Muscle of back (tissue), 11 donors: ENCODE data around the gene MIA. TPM values are rescaled to one million over a fixed set of nuclear protein-coding genes. Genes with fewer than 3 reads are reported as not detected.
"Not testable (repeated sequence)": the region's sequence is repeated elsewhere in the genome, so short reads cannot be mapped to it uniquely, and the experiment has no call there.

ENCODE experiments used
- DNase-seq, 3 donors: peaks; one replicate each; pipeline versions ENCODE4 v3.0.0 to v3.0.0-alpha.2; 2013
- polyA plus RNA-seq, 10 donors: library from polyadenylated mRNA; unstranded; fragments of 120-200 nt; gene quantifications; one replicate each; pipeline ENCODE4 v1.2.1, GENCODE V29; 2013; ENCODE audit not compliant: insufficient read length in 10 of 10

The MIA gene
- polyA plus RNA-seq, 10 donors, result 1.0 to 3.9 (median 2.3) TPM

- peak in 2 of 3 donors; percentile 64 to 79 for DNase-seq
These were observed 43.4 kb downstream of the MIA start for GRCh38 chr19:40818480-40819399.

- DNase-seq, result peak in 1 of 3 donors; percentile 61
These were observed 44.3 kb downstream of the MIA start for GRCh38 chr19:40819479-40820234.

DNA sequence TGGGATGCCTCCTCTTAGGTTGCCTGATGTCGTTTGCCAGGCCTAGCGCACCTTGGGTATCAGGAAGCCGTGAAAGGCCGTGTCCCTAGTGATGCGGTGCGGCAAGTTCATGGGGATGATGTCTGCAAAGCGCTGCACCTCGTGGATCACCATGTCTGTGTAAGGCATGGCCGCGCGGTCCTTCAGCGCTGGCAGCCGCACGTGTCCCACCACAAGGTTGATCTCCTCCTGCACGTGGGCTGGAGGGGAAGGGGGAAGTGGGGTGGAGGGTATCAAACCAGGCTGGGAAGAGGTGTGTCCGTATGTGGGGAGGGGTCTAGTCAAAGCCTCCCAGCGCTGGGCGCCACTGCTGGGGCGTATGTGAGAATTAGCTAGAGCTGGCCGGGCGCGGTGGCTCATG is 46.8 kb downstream of the MIA start:
- DNase-seq, result no peak

GRCh38 chr19:40822704-40823553 is 47.6 kb downstream of the MIA start:
- DNase-seq, result not testable (repeated sequence)

DNA sequence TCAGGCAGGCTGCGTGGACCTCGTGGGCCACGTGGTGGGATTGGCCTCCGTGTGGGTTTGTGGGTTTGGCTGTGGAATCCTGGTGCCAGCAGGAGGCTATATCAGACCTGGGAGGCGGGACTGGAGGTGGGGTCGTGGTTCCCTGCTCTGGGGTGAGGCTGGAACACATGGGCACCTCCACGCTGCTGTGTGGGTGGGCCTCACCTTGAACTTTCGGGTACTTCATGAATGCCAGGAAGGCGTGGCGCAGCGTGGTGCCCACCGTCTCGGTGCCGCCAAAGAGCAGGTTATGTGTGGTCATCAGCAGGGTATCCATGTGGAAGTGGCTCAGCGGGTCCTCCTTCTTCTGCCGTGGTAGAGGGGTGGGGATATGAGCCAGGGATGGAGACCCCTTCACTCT is 49.6 kb downstream of the MIA start:
- not testable (repeated sequence) for DNase-seq

DNA sequence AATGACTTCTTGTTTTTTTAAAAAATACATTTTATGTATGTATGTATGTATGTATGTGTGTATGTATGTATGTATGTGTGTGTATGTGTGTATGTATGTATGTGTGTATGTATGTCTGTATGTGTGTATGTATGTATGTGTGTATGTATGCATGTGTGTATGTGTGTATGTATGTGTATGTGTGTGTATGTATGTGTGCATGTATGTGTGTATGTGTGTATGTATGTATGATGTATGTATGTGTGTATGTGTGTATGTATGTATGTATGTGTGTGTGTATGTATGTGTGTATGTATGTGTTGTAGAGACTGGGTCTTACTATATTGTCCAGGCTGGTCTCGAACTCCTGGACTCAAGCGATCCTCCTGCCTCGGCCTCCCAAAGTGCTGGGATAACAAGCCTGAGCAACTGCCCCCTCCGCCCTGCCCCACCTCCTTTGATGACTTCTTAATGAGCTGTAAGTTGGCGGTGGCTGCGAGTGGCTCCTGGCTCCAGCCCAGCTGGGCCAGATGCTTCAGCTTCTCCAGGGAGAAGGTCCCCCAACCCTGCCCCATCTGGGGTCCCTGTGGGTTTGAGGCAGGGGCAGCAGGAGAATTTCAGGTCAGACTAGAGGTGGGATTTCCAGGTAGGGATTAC is 50.3 kb downstream of the MIA start:
- DNase-seq, result not testable (repeated sequence)

- DNase-seq, result not testable (repeated sequence)
These were observed 51.0 kb downstream of the MIA start for GRCh38 chr19:40826312-40826698.

DNA sequence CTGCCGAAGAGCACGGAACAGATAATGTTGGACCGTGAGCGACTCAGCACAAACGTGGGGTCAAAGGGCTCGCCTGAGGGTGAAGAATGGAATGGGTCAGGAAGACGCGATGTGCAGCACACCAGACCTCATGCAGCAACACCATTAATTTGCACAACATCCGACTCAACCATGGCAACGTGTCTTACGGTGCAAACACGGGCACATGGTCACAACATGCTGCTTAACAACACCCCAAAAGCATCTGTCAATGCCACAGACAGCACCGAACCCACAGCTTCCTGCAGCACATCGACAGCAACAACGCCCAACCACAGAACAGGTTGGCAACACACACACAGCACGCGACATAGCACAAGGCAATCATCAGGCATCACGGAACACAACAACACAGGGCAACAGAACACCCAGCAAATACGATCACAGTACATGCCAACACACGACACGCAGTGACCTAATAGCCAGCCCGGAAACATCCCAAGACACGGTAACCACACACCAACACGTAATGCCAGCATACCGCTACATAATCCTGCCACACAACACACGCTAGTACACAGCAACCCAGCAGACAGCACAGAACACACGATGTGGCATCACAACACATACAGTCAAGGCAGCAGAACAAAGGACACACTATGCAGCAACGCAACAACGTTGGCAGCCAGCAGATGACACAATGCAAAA is 51.5 kb downstream of the MIA start:
- not testable (repeated sequence) for DNase-seq

Other genes with a start within 250 kb of the MIA start
- gene SHKBP1, start 198.6 kb upstream of the MIA start, polyA plus RNA-seq, result 10 to 100 TPM; 14.7 to 31.7 (median 19.0) TPM
- 100 to 1,000 TPM; 157 to 405 (median 220) TPM for gene LTBP4, start 174.2 kb upstream of the MIA start, polyA plus RNA-seq
- 10 to 100 TPM; 22.0 to 37.8 (median 28.3) TPM for gene NUMBL, start 84.9 kb upstream of the MIA start, polyA plus RNA-seq
- gene COQ8B, start 58.6 kb upstream of the MIA start, polyA plus RNA-seq, result 10 to 100 TPM; 15.8 to 22.0 (median 19.0) TPM
- 10 to 100 TPM in 5 of 10 donors, 1 to 10 TPM in 5; 7.9 to 11.6 (median 10.0) TPM for gene ITPKC, start 58.4 kb upstream of the MIA start, polyA plus RNA-seq
- gene ACTMAP, start 25.0 kb upstream of the MIA start, polyA plus RNA-seq, result 10 to 100 TPM in 5 of 10 donors, 1 to 10 TPM in 5; 7.1 to 12.4 (median 10.1) TPM
- gene SNRPA, start 24.3 kb upstream of the MIA start, polyA plus RNA-seq, result 10 to 100 TPM; 51.6 to 95.0 (median 67.9) TPM
- gene RAB4B, start 2.7 kb downstream of the MIA start, polyA plus RNA-seq, result 1 to 10 TPM; 7.1 to 9.6 (median 8.6) TPM
- 10 to 100 TPM; 38.4 to 59.6 (median 46.3) TPM for gene EGLN2, start 23.7 kb downstream of the MIA start, polyA plus RNA-seq
- gene CYP2A6, start 74.9 kb downstream of the MIA start, polyA plus RNA-seq, result under 1 TPM in 3 of 10 donors, not detected in 7; 0.18 to 0.29 (median 0.24) TPM
- not detected for gene CYP2A7, start 106.7 kb downstream of the MIA start, polyA plus RNA-seq
- gene CYP2B6, start 215.8 kb downstream of the MIA start, polyA plus RNA-seq, result under 1 TPM in 1 of 10 donors, not detected in 9; 0.13 TPM